ENCODE results near the gene UBE2J2. TPM values are rescaled to one million over a fixed set of nuclear protein-coding genes. Genes with fewer than 3 reads are reported as not detected.

UBE2J2 gene
- total and polyA plus RNA-seq, 2 of the 4 experiments (the other 2 are of a cell fraction): 20.6 to 67.5 TPM

DNA sequence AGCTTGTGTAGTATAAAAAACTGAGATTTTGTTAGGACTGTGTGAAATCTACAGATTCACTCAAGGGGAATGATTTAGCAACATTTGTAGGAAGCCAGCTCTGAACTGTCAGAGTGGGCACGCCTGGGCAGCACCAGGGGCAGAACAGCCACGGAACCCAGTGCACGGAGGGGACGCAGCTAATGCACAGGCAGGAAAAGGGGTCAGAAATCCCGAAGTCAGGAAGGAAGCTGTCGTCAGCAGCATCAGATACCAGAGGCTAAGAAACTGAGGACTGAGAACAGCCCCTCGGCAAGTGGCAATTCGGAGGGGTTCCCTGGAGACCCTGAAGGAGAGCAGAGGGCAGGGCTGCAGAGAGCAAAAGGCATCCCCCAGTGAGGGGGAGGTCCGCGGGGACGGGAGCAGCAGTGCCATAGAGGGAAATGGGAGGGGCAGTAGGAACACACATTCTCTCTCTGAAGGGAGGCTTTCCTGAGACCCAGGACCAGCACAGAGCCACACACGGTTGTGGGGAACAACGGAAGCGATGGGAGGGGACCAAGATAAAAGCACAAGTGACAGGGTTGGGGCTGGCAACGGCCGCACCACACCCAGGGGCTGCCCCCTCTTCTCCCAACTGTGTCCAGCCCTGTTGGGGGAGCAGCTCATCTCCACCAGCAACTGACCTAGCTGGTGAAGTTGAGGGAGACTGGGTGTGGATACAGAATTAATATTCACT, 12.7 kb downstream of the UBE2J2 start:
- H3K4me1 ChIP-seq (ENCODE audit: control insufficient read depth, insufficient read depth, low read length): peaks cover 42% of the 10 kb centered on the region
- H3K56ac ChIP-seq (ENCODE audit: extremely low read depth, insufficient read depth, low read length): no peak overlapping the region
- H3K9me1 ChIP-seq (ENCODE audit: insufficient read depth, low read length): peaks cover 28% of the 10 kb centered on the region
- peak overlapping the region; percentile 37 for H4K91ac ChIP-seq (ENCODE audit: insufficient read depth, low read depth, low read length)
- H4K20me1 ChIP-seq (ENCODE audit: insufficient read depth, low read length): peaks cover 13% of the 10 kb centered on the region
- DNase-seq: no peak
- H2BK15ac ChIP-seq (ENCODE audit: low read depth, low read length): no peak overlapping the region
- no peaks in the 10 kb centered on the region for H3K9me3 ChIP-seq (ENCODE audit: control insufficient read depth, insufficient read depth, low read length)
- in situ Hi-C loops (cut with MboI; ENCODE audit: low sequenced_read_pairs) (no loop called here), intact Hi-C loops (cut with micrococcal nuclease) (no loop called here), dilution Hi-C loops (cut with HindIII; ENCODE audit: low sequenced_read_pairs, unreplicated experiment) (no loop called here)
- 92% methylated on average over 11 of the region's 16 CpGs; no CpG with 5 or more reads in 1 of the 2 experiments for WGBS, 2 experiments (ENCODE audit: extremely low coverage in 2 of 2, insufficient read length in 1 of 2)
- H4K8ac ChIP-seq (ENCODE audit: low read depth in 2 of 2, low read length in 2 of 2): peak overlapping the region in 1 of 2 experiments; percentile 65; a peak in 2 of 4 replicates
- peak overlapping the region; percentile 46 for H3K4ac ChIP-seq (ENCODE audit: low read depth, low read length)
- peak overlapping the region; percentile 35; the same call in 1 of the 2 replicates for H4K5ac ChIP-seq (ENCODE audit: low read depth, low read length)
- H3K36me3 ChIP-seq (ENCODE audit: control insufficient read depth, insufficient read depth, low read length): peaks cover 58% of the 10 kb centered on the region
- peak overlapping the region; percentile 73 for H2BK5ac ChIP-seq (ENCODE audit: low read depth, low read length, poor library complexity, severe bottlenecking)
- peak overlapping the region; percentile 67; the same call in 1 of the 2 replicates for H3K23ac ChIP-seq (ENCODE audit: low read depth, low read length)
- ATAC-seq (ENCODE audit: low read depth): no peak
- peaks cover 29 to 73% of the 10 kb centered on the region in 2 experiments for H3K79me1 ChIP-seq (ENCODE audit: low read depth in 1 of 2, low read length in 2 of 2)
- POLR2A ChIA-PET (ENCODE audit: unreplicated experiment): no interaction called here
- TF ChIP-seq MAZ (IDR thresholded peaks at IDR 0.05; ENCODE audit: borderline replicate concordance, low read depth, low read length): no peak
- peak overlapping the region; percentile 77 for H2AK5ac ChIP-seq (ENCODE audit: low read depth, low read length)
- H2AK9ac ChIP-seq (replicated peaks; ENCODE audit: low read depth, low read length, poor library complexity): peak overlapping the region; percentile 40
- H3K9ac ChIP-seq (ENCODE audit: low read depth, low read length): no peak overlapping the region
- H2BK120ac ChIP-seq (ENCODE audit: low read depth, low read length): peak overlapping the region; percentile 30; the same call in 1 of the 2 replicates
- CTCF ChIA-PET: no interaction called here
- H2AFZ ChIP-seq (replicated peaks; ENCODE audit: low read length, poor library complexity): no peak overlapping the region
- H2BK20ac ChIP-seq (ENCODE audit: low read depth, low read length): 0 out of 2 replicates have a peak overlapping the region, but pooled peaks have one; percentile 41
- no peak overlapping the region; the same call in 1 of the 2 replicates for H3K18ac ChIP-seq (ENCODE audit: low read depth, low read length)
- BruUV-seq (replicated peaks): no TSS peak
- peak overlapping the region; percentile 47 for H3K27ac ChIP-seq (ENCODE audit: insufficient read depth, low read length)
- no peak overlapping the region for H3K4me2 ChIP-seq (ENCODE audit: low read depth, low read length)
- H3K27me3 ChIP-seq (ENCODE audit: control insufficient read depth, insufficient read depth, low read length): no peaks in the 10 kb centered on the region
- no peak overlapping the region; the same call in 1 of the 2 replicates for H3K14ac ChIP-seq (replicated peaks; ENCODE audit: low read depth, low read length)
- no peak overlapping the region for H3K4me3 ChIP-seq (ENCODE audit: insufficient read depth, low read depth, low read length)

All from IMR-90 (cell line).